Ammon's horn (tissue), 1 donor: ENCODE data around the gene JPT2.

ENCODE experiments used
- DNase-seq: peaks from one replicate; pipeline ENCODE4 v3.0.0-alpha.2; 2016; ENCODE audit warnings: low spot score

JPT2 gene

DNA sequence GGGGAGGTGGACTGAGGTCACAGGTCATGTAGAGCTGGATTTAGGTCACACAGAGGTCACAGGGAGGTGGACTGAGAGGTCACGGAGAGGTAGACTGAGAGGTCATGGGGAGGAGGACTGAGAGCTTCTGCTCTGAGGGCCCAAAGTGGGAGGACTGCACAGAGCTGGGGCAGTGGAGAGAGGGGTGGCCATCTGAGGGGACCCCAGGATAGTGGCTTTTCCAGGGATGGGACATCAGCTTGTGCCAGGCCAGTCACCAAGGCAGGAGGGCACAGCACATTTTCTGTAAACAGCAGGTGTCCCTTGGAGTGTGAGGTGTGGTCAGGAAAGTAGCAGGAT is 26.1 kb upstream of the JPT2 start:
- no peak for DNase-seq

DNA sequence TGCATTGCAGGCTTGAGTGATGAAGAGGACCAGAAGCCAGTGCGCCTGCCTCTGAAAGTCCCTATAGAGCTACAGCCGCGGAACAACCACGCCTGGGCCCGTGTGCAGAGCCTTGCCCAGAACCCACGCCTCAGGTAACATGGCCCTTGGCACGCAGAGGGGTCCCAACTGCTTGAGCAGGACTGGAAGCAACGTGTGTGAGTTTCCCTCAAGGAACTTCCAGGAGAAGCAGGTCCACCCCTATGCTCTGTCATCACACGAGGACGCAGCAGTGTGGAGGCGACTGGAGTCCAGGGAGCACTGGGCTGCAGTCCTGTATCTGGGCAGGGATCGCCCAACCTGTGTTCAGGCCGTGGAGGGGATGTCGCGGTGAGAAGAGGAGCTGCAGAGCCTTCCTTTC is 25.1 kb upstream of the JPT2 start:
- no peak for DNase-seq

DNA sequence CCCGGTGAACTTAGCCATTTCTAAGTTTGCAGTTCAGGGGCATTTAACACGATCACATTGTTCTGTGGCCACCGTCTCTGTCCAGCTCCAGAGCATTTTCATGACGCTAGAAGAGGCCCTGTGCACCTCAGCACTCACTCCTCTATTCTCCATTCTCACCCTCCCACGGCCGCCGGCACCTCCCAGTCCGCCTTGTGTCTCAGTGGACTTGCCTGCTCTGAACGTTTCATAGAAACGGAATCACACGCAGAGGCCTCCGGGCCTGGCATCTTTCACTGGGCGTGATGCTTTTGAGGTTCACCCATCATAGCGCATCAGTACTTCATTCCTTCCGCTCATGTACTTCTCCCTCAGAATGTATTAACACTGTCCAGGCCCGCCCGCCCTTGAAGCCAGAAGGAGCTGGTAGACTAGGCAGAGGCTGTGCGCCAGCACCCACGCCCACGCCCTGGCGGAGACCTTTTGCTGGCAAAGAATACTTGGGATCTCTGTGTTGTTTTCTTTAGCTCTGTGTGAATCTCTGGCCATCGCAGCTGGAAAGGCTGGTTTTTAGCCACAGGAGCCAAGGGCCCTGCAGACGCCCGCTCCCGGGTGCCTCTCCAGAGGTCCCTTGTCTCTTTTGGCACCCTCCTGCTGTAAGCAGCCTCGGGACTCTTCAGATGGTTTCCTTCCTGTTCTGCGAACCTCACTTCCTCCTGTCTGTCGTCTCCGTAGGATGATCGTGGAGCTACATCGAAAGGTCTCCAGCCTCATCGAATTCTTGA is 23.4 kb upstream of the JPT2 start:
- no peak for DNase-seq

- DNase-seq: no peak
These were observed 22.7 kb upstream of the JPT2 start for GRCh38 chr16:1655269-1655807.

GRCh38 chr16:1655909-1656807 is 21.9 kb upstream of the JPT2 start:
- no peak for DNase-seq

DNA sequence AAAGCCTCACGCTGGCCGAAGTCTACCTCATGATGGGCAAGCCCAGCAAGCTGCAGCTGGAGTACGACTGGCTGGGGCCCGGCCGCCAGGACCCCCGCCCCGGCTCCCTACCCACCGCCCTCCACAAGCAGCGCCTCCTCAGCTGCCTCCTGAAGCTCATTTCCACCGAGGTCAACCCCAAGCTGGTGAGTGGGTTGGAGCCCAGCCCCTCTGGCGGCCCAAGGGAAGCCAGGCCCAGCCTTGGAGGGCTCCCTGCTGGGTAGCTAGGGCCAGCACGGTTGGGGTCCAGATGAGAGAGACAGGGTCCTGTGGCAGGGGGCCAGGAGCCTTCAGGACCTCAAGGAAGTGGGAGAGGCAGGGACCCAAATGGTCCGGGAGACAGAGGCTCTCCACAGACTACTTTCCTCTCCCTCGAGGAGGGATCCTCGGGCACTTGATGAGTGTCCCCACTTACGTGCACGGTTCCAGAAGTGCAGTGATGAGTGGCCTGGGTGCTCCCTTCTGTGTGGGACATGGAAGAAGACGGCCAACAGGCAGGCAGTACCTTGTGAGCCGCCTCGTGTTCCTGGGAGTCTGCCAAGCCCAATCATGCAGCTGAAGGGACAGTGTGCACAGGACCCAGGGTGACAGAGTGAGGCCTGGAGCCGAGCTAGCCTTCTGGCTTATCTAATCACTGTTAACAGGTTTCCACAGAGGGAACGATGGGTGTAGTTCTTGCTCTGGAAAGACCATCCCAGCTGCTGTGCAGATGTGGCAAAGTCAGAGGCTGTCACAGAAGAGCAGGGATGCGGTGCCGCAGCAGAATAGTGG is 21.1 kb upstream of the JPT2 start:
- no peak for DNase-seq

GRCh38 chr16:1657841-1658240 is 20.2 kb upstream of the JPT2 start:
- DNase-seq: no peak

- DNase-seq: no peak
These were observed 19.0 kb upstream of the JPT2 start for GRCh38 chr16:1659031-1659430.

GRCh38 chr16:1661826-1662225 is 16.3 kb upstream of the JPT2 start:
- DNase-seq: no peak

DNA sequence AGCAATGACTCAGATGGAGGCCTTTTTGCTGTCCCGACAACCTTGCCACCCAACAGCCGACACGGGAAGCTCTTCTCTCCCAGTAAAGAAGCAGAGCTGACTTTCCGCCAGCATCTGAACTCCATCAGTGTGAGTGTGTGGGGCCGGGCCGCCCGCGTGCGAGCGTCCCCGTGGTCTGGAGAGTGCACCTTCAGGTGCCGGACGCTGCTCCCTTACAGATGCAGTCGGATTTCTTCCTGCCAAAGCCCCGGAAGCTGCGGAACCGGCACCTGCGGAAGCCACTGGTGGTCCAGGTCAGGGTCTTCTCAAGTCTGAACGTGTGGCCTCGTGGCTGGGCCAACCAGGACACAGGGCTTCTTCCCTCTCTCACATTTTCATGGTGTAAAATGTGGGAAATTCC is 15.5 kb upstream of the JPT2 start:
- DNase-seq: no peak

DNA sequence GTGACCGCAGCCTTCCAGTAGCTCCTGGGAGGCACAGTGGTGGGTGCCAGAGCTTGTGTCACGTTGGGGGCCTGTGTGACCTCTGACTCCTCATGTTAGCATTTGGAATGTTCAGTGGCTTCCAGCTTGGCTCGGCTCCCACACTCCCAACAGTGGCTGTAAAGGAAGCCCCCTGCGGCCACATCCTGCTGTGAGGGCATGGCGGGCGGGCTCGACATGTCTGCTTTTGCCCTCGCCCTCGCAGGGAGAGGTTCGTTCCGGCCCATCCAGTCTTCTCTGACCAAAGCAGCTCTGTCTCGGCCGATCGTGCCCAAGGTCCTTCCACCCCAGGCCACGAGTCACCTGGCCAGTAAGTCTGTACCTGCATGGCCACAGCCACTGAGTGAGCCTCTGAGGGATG is 12.2 kb upstream of the JPT2 start:
- DNase-seq: no peak

GRCh38 chr16:1666316-1666715 is 11.8 kb upstream of the JPT2 start:
- no peak for DNase-seq

GRCh38 chr16:1667271-1667670 is 10.8 kb upstream of the JPT2 start:
- no peak for DNase-seq

DNA sequence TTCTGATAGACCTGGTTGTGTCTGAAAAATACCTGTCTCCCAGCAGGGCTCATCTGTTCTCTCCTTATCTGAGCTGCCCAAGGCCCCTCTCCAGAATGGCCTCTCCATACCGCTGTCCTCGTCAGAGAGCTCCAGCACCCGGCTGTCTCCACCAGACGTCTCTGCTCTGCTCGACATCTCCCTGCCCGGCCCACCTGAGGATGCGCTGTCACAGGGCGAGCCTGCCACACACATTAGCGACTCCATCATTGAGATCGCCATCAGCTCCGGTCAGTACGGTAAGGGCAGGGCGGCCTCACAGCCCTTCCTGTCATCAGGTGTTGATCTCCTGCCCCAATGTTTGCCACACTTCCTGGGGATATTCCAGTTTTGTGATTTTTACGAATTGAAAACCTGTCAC is 10.2 kb upstream of the JPT2 start:
- no peak for DNase-seq

DNA sequence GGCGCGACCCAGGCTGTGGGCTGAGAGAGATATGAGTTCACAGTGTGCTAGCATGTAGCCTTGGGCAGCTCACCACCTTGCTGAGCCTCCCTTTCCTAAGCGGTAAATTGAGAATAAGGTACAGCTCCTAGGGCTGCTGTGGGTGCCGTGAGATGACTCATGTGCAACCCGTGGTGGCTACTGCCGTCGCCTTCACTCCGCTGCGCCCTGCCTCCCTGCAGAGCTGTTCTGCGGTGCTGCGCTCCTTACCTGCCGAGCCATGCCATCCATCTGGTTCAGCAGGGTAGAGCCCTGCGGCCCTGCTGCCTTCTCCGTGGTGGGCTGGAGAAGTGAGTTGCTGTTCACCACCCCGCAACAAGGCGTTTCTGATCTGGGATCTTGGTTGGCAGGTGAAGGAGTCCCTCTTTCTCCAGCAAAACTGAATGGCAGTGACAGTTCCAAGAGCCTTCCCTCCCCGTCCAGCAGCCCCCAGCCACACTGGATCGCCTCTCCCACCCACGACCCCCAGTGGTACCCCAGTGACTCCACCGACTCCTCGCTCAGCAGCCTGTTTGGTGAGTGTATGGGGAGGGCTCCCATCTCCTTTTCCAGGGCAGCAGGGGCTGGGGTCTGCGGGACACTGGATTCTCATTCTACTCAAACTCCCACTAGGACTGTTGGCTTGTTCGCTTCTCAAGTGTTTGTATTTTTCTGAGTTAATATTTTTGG is 9.3 kb upstream of the JPT2 start:
- no peak for DNase-seq

DNA sequence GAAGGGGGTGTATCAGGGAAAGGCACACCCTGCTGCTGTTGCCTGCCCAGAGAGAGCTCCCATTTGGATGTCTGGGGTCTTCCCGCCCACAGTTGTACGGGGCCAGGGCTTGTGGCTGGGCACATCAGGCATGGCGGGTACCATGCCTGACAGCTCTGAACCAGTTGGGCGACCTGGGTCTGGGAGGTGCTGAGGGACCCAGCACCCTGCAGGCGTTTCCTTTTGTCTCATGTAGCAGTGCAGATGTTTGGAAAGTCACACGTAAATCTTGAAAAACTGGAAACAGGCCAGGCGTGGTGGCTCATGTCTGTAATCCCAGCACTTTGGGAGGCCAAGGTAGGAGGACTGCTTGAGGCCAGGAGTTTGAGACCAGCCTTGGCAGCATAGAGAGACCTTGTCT is 8.4 kb upstream of the JPT2 start:
- no peak for DNase-seq

DNA sequence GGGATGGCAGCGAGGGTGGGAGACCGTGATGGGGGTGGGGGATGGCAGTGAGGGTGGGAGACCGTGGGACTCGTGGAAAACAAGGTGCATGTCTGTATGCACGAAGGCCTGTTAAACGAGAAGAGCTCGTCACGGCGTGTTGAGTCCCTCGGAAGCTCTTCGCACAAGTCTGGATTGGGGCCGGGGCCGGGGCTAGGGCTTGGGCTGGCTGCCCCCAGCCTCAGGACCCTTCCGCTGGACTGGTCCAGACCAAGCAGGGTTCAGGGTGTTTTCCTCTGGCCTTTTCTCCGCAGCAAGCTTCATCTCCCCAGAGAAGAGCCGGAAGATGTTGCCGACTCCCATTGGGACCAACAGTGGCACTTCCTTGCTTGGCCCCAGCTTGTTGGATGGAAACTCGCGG is 7.7 kb upstream of the JPT2 start:
- DNase-seq: no peak

GRCh38 chr16:1670866-1671265 is 7.2 kb upstream of the JPT2 start:
- DNase-seq: no peak

DNA sequence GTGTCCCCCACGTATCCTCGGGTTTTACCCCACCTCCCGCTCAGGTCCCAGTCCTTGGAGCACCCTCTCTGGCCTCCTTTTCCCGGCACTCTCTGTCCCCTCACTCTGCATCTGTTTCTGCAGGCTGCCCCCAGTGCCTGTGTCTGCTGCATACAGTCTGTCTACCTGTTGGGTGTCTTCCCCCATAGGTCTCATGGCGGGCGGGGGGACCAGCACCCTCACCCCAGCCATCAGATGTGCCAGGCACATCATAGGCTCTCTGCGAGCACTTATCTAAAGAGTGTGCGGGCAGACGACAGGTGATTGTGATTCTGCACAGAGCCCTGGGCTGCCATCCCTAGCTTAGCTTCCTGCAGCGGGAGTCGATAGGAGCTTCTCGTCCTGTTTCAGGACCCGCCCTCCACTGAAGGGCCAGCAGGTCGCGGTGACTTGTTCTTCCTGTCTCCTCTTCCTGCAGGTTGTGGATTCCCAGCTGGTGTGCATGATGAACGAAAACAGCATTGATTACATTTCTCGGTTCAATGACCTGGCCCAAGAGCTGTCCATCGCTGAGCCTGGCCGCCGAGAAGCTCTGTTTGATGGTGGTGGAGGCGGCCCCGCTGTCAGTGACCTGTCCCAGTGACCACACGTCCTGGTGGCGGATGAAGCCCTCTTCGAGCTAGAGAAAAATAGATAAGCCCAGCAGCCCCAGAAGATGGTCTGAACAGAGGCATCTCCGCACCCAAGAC is 4.5 kb upstream of the JPT2 start:
- DNase-seq: no peak

- no peak for DNase-seq
These were observed 3.8 kb upstream of the JPT2 start for GRCh38 chr16:1674306-1674705.
